K562 (cell line): Measurements from ENCODE around the gene LAPTM5. TPM values are rescaled to one million over a fixed set of nuclear protein-coding genes. Genes with fewer than 3 reads are reported as not detected.

Experiments
- BACH1 ChIP-seq: fragments of 200-800 bp; sonication (Bioruptor generic); IDR thresholded peaks from 2 replicates; pipeline ENCODE4 v1.6.1; 2016; ENCODE audit warnings: missing genetic modification characterization, missing compliant biosample characterization
- BHLHE40 ChIP-seq: IDR thresholded peaks from 2 replicates; pipeline ENCODE4 v1.6.1; 2011; ENCODE audit warnings: low read length, improper control_type of control experiment
- CREM ChIP-seq: IDR thresholded peaks from 2 replicates; pipeline ENCODE4 v1.6.1; 2014; ENCODE audit warnings: antibody characterized with exemption, low read depth
- DMBX1 ChIP-seq: fragments of 250-450 bp; sonication (Bioruptor Pico); IDR thresholded peaks from 2 replicates; pipeline ENCODE4 v1.8.0; 2022; ENCODE audit warnings: inconsistent platforms, mild to moderate bottlenecking, moderate library complexity, borderline replicate concordance
- ELF4 ChIP-seq: fragments of 450-650 bp; formaldehyde crosslinking; IDR thresholded peaks from 2 replicates; pipeline ENCODE4 v1.4.0; 2022; ENCODE audit warnings: missing genetic modification characterization
- FOXJ2 ChIP-seq: fragments of 200-800 bp; sonication (Bioruptor generic); IDR thresholded peaks from 2 replicates; pipeline ENCODE4 v1.6.1; 2016; ENCODE audit warnings: missing genetic modification characterization, missing compliant biosample characterization
- GABPA ChIP-seq: fragments of 200-800 bp; sonication (Bioruptor generic); conservative IDR thresholded peaks from 2 replicates; pipeline ENCODE4 v1.6.1; 2016; ENCODE audit warnings: low read depth, missing genetic modification characterization, missing compliant biosample characterization
- HDAC8 ChIP-seq: fragments of 450-650 bp; IDR thresholded peaks from 2 replicates; pipeline ENCODE4 v1.6.1; 2016; ENCODE audit warnings: mild to moderate bottlenecking, missing genetic modification characterization, moderate library complexity, missing compliant biosample characterization
- L3MBTL2 ChIP-seq: fragments of 450-650 bp; IDR thresholded peaks from 2 replicates; pipeline ENCODE4 v1.6.1; 2016; ENCODE audit warnings: mild to moderate bottlenecking, moderate library complexity
- PHTF2 ChIP-seq: fragments of 250-450 bp; sonication (Bioruptor Pico); IDR thresholded peaks from 2 replicates; pipeline ENCODE4 v1.5.0; 2021; ENCODE audit warnings: mild to moderate bottlenecking
- PTTG1 ChIP-seq: fragments of 450-650 bp; IDR thresholded peaks from 2 replicates; pipeline ENCODE4 v1.6.1; 2016; ENCODE audit warnings: low read depth, mild to moderate bottlenecking, missing genetic modification characterization, missing compliant biosample characterization
- SMAD4 ChIP-seq: fragments of 250-450 bp; sonication (Bioruptor Pico); conservative IDR thresholded peaks from 2 replicates; pipeline ENCODE4 v1.8.0; 2021; ENCODE audit warnings: inconsistent platforms, mild to moderate bottlenecking, moderate library complexity
- TEAD2 ChIP-seq: fragments of 450-650 bp; IDR thresholded peaks from 2 replicates; pipeline ENCODE4 v1.6.1; 2016; ENCODE audit warnings: missing genetic modification characterization, control low read depth, missing compliant biosample characterization
- THRAP3 ChIP-seq: fragments of 450-650 bp; IDR thresholded peaks from 2 replicates; pipeline ENCODE4 v1.6.1; 2016; ENCODE audit warnings: mild to moderate bottlenecking, inconsistent platforms, borderline replicate concordance
- TSC22D4 ChIP-seq: fragments of 450-650 bp; IDR thresholded peaks from 2 replicates; pipeline ENCODE4 v1.6.1; 2016; ENCODE audit warnings: missing genetic modification characterization, missing biosample characterization, control low read depth
- ZNF140 ChIP-seq: fragments of 250-450 bp; sonication (Bioruptor Pico); IDR thresholded peaks from 2 replicates; pipeline ENCODE4 v1.8.0; 2021; ENCODE audit warnings: moderate library complexity, mild to moderate bottlenecking, inconsistent platforms
- polyA plus RNA-seq, 8 experiments: library from polyadenylated mRNA; depleted of rRNA in 4 of 8; stranded (reverse) in 5 of 8; unstranded in 3 of 8; fragments of >200 nt; fragmentation: Nextera tagmentation in 2 of 8; fragmentation: Illumina TruSeq in 1 of 8; extraction: Ambion mirVana in 2 of 8; extraction: Trizol in 1 of 8; gene quantifications; 2 replicates each; pipeline versions ENCODE4 v1.2.1 to v1.2.3, GENCODE V29; 2011 to 2014; ENCODE audit warnings: inconsistent platforms in 1 of 8, missing spikeins in 1 of 8
- total RNA-seq, 7 experiments: library from RNA; depleted of rRNA in 6 of 7; stranded (reverse); fragments of >200 nt in 6 of 7; fragmentation: Illumina TruSeq in 2 of 7; extraction: Trizol in 2 of 7; gene quantifications; 2 replicates each; pipeline versions ENCODE4 v1.2.1 to v1.2.3, GENCODE V29; 2011 to 2021; ENCODE audit warnings: low replicate concordance in 1 of 7
- TF ChIP-seq, protein P1 (sequence below): IDR thresholded peaks from 2 replicates; pipeline ENCODE4 v1.6.1; 2011; ENCODE audit warnings: borderline replicate concordance, low read depth, mild to moderate bottlenecking, moderate library complexity, low read length; ENCODE audit not compliant: insufficient read depth, poor library complexity, severe bottlenecking
- TF ChIP-seq, protein P2 (sequence below), 3 experiments: fragments of 200-800 bp in 1 of 3; sonication (Bioruptor generic) in 1 of 3; sonication (generic) in 1 of 3; formaldehyde crosslinking in 1 of 3; IDR thresholded peaks; 2 replicates each; pipeline versions ENCODE4 v1.6.1 to v1.8.0; 2016 to 2022; ENCODE audit warnings: mild to moderate bottlenecking in 2 of 3, missing compliant biosample characterization in 2 of 3, missing genetic modification characterization in 2 of 3, missing genetic modification reagents in 1 of 3
- TF ChIP-seq, protein P3 (sequence below): fragments of 450-650 bp; conservative IDR thresholded peaks from 2 replicates; pipeline ENCODE4 v1.6.1; 2016; ENCODE audit warnings: missing genetic modification characterization, low read depth, mild to moderate bottlenecking, missing compliant biosample characterization, moderate library complexity
- TF ChIP-seq, protein P4 (sequence below): fragments of 200-800 bp; sonication (Bioruptor generic); IDR thresholded peaks from 2 replicates; pipeline ENCODE4 v1.6.1; 2017; ENCODE audit warnings: missing genetic modification characterization, missing compliant biosample characterization

Gene LAPTM5
- total and polyA plus RNA-seq, 9 of the 15 experiments (the other 6 are each of a cell fraction or from before 2014, with no cell fraction given) = 2.4 to 47.3 (median 20.3) TPM

DNA sequence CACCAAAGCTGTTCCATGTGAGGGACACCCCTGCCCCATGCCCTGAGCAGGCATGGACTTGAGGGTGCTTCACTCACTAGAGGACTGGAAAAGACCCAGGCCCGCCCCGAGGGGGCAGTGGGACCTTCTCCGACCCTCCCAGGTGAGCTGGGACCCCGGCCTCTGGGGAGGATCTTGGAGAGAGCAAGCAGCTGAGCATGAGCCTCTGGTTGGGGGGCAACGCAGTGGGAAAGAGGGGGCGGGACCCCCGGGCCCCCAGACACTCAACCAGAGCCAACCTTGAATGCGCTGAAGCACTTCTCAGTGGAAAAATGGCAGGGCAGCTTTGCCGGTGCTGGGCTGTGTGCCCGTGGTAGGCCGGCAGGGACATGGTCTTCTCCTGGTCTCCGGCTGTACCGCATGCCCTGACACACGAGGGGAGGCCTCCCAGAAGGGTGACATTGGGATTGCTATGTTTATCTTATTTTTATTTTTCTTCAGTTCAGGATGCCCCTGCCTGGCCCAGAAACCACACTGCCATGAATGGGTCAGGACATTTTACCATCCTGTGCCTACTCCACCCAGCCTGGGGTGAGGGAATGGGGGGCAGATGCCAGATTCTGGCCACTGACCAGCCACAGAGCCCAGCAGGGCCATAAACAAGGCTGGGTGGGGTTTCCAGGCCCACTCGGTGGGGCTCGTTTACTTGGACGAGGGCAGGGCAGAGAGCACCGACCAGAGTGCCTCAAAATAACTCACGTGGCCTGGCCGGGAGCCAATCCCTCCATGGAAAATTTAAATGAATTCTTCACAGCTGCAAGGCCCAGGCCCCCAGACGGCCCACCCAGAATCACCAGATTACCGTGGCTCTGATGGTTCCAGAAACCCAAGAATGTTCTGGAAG, 17.2 kb upstream of the LAPTM5 start (continued):
- TF ChIP-seq, protein P1, sequence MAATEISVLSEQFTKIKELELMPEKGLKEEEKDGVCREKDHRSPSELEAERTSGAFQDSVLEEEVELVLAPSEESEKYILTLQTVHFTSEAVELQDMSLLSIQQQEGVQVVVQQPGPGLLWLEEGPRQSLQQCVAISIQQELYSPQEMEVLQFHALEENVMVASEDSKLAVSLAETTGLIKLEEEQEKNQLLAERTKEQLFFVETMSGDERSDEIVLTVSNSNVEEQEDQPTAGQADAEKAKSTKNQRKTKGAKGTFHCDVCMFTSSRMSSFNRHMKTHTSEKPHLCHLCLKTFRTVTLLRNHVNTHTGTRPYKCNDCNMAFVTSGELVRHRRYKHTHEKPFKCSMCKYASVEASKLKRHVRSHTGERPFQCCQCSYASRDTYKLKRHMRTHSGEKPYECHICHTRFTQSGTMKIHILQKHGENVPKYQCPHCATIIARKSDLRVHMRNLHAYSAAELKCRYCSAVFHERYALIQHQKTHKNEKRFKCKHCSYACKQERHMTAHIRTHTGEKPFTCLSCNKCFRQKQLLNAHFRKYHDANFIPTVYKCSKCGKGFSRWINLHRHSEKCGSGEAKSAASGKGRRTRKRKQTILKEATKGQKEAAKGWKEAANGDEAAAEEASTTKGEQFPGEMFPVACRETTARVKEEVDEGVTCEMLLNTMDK = no peak
- TF ChIP-seq SMAD4 (CRISPR knock-in tag) (peak; percentile 40), L3MBTL2 (peak; percentile 77), FOXJ2 (tag) (no peak), DMBX1 (peak; percentile 14; the same call in 1 of the 2 replicates), TEAD2 (tag) (no peak), ELF4 (CRISPR knock-in tag) (no peak), PHTF2 (CRISPR knock-in tag) (no peak), ZNF140 (CRISPR knock-in tag) (no peak), BHLHE40 (peak; percentile 9; the same call in 1 of the 2 replicates), PTTG1 (tag) (no peak), HDAC8 (tag) (0 out of 2 replicates have a peak, but pooled peaks have one; percentile 24), BACH1 (tag) (peak; percentile 66; the same call in 1 of the 2 replicates), CREM (no peak), GABPA (tag) (no peak), THRAP3 (no peak), TSC22D4 (no peak)
- TF ChIP-seq, protein P2, sequence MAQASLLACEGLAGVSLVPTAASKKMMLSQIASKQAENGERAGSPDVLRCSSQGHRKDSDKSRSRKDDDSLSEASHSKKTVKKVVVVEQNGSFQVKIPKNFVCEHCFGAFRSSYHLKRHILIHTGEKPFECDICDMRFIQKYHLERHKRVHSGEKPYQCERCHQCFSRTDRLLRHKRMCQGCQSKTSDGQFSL (CRISPR knock-in tag; IDR thresholded peaks at IDR 0.05) = no peak
- TF ChIP-seq, protein P2 (tag; IDR thresholded peaks at IDR 0.05) = no peak
- TF ChIP-seq, protein P3, sequence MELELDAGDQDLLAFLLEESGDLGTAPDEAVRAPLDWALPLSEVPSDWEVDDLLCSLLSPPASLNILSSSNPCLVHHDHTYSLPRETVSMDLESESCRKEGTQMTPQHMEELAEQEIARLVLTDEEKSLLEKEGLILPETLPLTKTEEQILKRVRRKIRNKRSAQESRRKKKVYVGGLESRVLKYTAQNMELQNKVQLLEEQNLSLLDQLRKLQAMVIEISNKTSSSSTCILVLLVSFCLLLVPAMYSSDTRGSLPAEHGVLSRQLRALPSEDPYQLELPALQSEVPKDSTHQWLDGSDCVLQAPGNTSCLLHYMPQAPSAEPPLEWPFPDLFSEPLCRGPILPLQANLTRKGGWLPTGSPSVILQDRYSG (tag) = 0 out of 2 replicates have a peak, but pooled peaks have one; percentile 43
- TF ChIP-seq, protein P4, sequence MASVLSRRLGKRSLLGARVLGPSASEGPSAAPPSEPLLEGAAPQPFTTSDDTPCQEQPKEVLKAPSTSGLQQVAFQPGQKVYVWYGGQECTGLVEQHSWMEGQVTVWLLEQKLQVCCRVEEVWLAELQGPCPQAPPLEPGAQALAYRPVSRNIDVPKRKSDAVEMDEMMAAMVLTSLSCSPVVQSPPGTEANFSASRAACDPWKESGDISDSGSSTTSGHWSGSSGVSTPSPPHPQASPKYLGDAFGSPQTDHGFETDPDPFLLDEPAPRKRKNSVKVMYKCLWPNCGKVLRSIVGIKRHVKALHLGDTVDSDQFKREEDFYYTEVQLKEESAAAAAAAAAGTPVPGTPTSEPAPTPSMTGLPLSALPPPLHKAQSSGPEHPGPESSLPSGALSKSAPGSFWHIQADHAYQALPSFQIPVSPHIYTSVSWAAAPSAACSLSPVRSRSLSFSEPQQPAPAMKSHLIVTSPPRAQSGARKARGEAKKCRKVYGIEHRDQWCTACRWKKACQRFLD (CRISPR knock-in tag) = peak; percentile 74
